Mononuclear cell (primary cell): ENCODE results near the gene PHF12. TPM values are rescaled to one million over a fixed set of nuclear protein-coding genes. Genes with fewer than 3 reads are reported as not detected.

Source experiments
- H3K27me3 ChIP-seq: 2 replicates; pipeline ENCODE4 v1.6.0; 2011; ENCODE audit warnings: low read length, control low read depth; ENCODE audit not compliant: insufficient read depth
- H3K4me1 ChIP-seq: 2 replicates; pipeline ENCODE4 v1.5.1; 2011; ENCODE audit warnings: mild to moderate bottlenecking, low read length, control low read depth; ENCODE audit not compliant: insufficient read depth
- H3K4me3 ChIP-seq: 2 replicates; pipeline ENCODE4 v1.5.1; 2011; ENCODE audit warnings: mild to moderate bottlenecking, low read length, moderate library complexity
- H3K9me3 ChIP-seq: 2 replicates; pipeline ENCODE4 v1.5.1; 2011; ENCODE audit warnings: low read depth, mild to moderate bottlenecking, control low read depth, low read length
- total RNA-seq: library from RNA; depleted of rRNA; stranded (reverse); fragments of >200 nt; gene quantifications from one replicate; pipeline ENCODE4 v1.2.3, GENCODE V29; 2012

The PHF12 gene
- total RNA-seq, 1 donor: 102 TPM

DNA sequence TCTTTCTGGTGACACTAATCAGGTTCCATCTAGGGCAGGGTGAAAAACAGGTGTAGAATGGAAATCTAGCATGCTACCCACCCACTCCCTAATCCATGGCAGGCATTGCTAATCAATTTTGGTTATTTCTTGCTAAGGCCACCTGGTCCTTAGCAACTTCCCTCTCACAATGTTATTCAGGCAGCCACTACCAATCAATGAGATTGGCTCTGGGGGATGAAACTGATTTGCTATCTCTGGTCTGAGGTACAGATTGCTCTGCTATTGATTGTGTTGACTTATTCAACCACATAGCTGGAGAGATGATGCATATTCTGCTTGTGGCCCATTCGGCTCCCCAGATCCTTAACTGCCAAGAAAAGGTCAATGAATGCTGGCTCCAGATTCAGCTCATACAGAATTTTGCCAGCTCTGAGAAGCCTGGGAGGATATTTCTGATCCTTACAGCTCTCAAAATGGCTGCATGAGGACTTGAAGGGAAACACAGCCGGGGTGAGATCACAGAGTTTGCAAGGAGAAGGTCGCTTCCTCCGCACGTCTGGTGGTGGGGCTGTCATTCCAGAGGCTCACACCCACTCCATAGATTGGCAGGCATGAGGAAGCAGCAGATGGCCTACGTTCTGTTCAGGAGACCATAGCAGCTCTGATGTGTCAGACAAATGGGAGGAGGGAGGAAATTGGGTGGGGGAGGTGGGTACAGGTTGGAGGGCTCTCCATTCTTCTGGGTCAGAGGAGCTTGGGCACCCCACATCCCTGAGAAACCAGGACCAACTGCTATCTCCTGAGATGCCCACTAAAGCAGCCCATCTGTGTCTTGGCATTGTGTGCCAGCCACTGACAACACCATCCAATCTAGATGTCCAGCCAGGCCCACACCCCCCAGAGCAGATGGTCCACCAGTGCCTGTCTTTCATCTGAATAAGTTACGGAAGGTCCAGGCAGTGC is 32.2 kb upstream of the PHF12 start:
- Histone ChIP-seq H3K9me3 (no peaks in the 10 kb centered on the region), H3K4me1 (peaks cover 29% of the 10 kb centered on the region), H3K4me3 (no peak overlapping the region), H3K27me3 (no peaks in the 10 kb centered on the region)

GRCh38 chr17:28982131-28982793 is 30.9 kb upstream of the PHF12 start:
- peaks cover 29% of the 10 kb centered on the region for H3K4me1 ChIP-seq
- no peaks in the 10 kb centered on the region for H3K9me3 ChIP-seq
- no peaks in the 10 kb centered on the region for H3K27me3 ChIP-seq
- no peak overlapping the region for H3K4me3 ChIP-seq

GRCh38 chr17:28978356-28978964 is 27.1 kb upstream of the PHF12 start:
- Histone ChIP-seq H3K9me3 (no peaks in the 10 kb centered on the region), H3K4me1 (peaks cover 24% of the 10 kb centered on the region), H3K27me3 (no peaks in the 10 kb centered on the region), H3K4me3 (no peak overlapping the region)

- no peaks in the 10 kb centered on the region for H3K9me3 ChIP-seq
- no peaks in the 10 kb centered on the region for H3K27me3 ChIP-seq
- H3K4me1 ChIP-seq: peaks cover 17% of the 10 kb centered on the region
- H3K4me3 ChIP-seq: no peak overlapping the region
Measured at GRCh38 chr17:28977659-28978355, 26.5 kb upstream of the PHF12 start.

GRCh38 chr17:28975646-28976045 is 24.3 kb upstream of the PHF12 start:
- Histone ChIP-seq H3K27me3 (no peaks in the 10 kb centered on the region), H3K4me3 (no peak overlapping the region), H3K9me3 (no peaks in the 10 kb centered on the region), H3K4me1 (no peaks in the 10 kb centered on the region)

DNA sequence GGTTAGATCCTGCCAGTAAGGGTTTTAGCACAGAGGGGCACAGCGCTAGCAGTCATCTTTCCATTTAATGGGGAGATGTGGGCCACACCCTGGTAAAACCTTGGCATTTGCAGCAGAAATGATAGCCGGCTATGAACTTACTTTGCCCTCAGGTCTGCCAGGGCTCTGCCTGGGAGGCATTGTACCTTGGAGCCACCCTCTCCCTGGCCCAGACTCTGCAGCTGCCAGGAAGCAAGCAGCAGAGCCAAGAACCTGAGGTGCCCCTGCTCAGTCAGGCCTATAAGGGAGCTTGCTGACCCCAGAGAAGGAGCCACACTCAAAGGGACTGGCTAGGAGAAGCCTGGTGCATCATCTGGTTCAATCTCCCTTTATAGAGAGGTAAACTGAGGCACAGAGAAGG is 23.7 kb upstream of the PHF12 start:
- no peaks in the 10 kb centered on the region for H3K4me1 ChIP-seq
- no peaks in the 10 kb centered on the region for H3K27me3 ChIP-seq
- no peaks in the 10 kb centered on the region for H3K9me3 ChIP-seq
- H3K4me3 ChIP-seq: no peak overlapping the region

- H3K4me1 ChIP-seq: no peaks in the 10 kb centered on the region
- H3K4me3 ChIP-seq: no peak overlapping the region
- no peaks in the 10 kb centered on the region for H3K27me3 ChIP-seq
- H3K9me3 ChIP-seq: no peaks in the 10 kb centered on the region
Measured at GRCh38 chr17:28974451-28974850, 23.1 kb upstream of the PHF12 start.

- no peaks in the 10 kb centered on the region for H3K4me1 ChIP-seq
- no peaks in the 10 kb centered on the region for H3K9me3 ChIP-seq
- H3K27me3 ChIP-seq: no peaks in the 10 kb centered on the region
- no peak overlapping the region for H3K4me3 ChIP-seq
Measured at GRCh38 chr17:28973425-28973824, 22.1 kb upstream of the PHF12 start.

- Histone ChIP-seq H3K27me3 (no peaks in the 10 kb centered on the region), H3K4me3 (no peak overlapping the region), H3K4me1 (peaks cover 8% of the 10 kb centered on the region), H3K9me3 (no peaks in the 10 kb centered on the region)
Measured at GRCh38 chr17:28972437-28972836, 21.1 kb upstream of the PHF12 start.

DNA sequence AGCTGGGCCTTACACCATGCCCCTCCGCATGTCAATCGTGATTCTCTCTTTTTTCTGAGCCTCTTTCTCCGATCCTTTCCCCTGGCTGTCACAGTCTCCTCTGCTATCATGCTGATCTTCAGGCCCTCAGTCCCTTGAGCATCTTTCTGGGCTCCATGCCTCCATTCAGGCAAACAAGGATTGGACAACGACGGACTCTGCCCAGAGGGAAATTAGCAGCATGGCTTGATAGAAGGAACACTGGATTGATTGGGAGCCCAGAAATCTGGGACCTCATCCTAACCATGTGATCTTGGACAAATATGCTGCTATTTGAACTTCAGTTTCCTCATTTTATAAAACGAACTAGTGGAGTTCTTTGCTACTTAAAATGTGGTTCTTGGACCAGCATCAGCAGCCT is 19.6 kb upstream of the PHF12 start:
- H3K9me3 ChIP-seq: no peaks in the 10 kb centered on the region
- H3K27me3 ChIP-seq: no peaks in the 10 kb centered on the region
- H3K4me3 ChIP-seq: no peak overlapping the region
- H3K4me1 ChIP-seq: peaks cover 20% of the 10 kb centered on the region

DNA sequence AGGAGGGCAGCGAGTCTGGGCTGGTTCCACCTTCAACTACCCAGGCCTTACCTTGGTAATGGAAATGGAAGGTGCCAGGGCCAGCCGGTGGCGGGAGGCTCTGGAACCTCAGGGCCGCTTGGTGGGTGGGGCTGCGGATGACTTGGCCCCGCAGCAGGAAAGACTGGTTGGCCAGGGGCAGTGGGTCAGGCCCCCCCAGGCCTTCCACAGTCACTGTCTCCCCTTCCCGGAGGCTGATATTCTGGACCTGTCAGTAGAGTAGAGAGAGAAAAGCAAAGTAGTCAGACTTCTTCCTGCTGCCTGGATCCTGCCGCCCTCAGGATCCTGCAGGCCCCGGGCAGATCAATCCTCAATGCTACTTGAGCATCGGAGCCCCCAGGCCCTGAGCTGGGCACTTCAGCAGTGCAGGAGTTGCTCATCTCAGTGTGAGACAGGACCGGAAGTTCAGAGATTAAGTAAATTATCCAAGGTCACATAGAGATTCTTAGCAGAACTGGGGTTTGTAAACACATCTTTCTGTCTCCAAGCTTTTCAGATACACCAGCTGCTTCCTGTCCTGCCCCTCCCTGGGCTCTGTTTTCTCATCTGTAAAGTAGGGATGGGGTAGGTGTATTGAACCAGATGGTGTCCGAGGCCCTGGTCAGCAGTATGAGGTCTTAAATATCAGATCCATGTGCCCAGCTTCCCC is 18.5 kb upstream of the PHF12 start:
- H3K4me3 ChIP-seq: no peak overlapping the region
- H3K9me3 ChIP-seq: no peaks in the 10 kb centered on the region
- H3K4me1 ChIP-seq: peaks cover 20% of the 10 kb centered on the region
- H3K27me3 ChIP-seq: no peaks in the 10 kb centered on the region

- Histone ChIP-seq H3K4me3 (no peak overlapping the region), H3K4me1 (peaks cover 20% of the 10 kb centered on the region), H3K9me3 (no peaks in the 10 kb centered on the region), H3K27me3 (no peaks in the 10 kb centered on the region)
Measured at GRCh38 chr17:28968914-28969295, 17.6 kb upstream of the PHF12 start.

- H3K4me1 ChIP-seq: peaks cover 20% of the 10 kb centered on the region
- H3K27me3 ChIP-seq: no peaks in the 10 kb centered on the region
- no peak overlapping the region for H3K4me3 ChIP-seq
- H3K9me3 ChIP-seq: no peaks in the 10 kb centered on the region
Measured at GRCh38 chr17:28968231-28968913, 17.1 kb upstream of the PHF12 start.
